NAMALWA (cell line): ENCODE measurements around the gene KCTD1.
A peak's percentile ranks its signal among the peaks of the same experiment; 100 is the strongest.

ENCODE experiments used
- DNase-seq: peaks from one replicate; pipeline ENCODE4 v3.0.0-alpha.2; 2015; ENCODE audit warnings: low spot score

The KCTD1 gene

GRCh38 chr18:26424428-26425147 is 123.8 kb downstream of the KCTD1 start:
- DNase-seq = no peak

GRCh38 chr18:26422472-26423162 is 125.7 kb downstream of the KCTD1 start:
- DNase-seq = no peak

GRCh38 chr18:26421931-26422330 is 126.4 kb downstream of the KCTD1 start:
- no peak for DNase-seq

- no peak for DNase-seq
Observed at GRCh38 chr18:26421503-26421902, 126.8 kb downstream of the KCTD1 start.

- DNase-seq = no peak
Observed at GRCh38 chr18:26419746-26420145, 128.6 kb downstream of the KCTD1 start.

GRCh38 chr18:26418225-26418624 is 130.1 kb downstream of the KCTD1 start:
- no peak for DNase-seq

GRCh38 chr18:26417190-26417589 is 131.2 kb downstream of the KCTD1 start:
- DNase-seq = no peak

- no peak for DNase-seq
Observed at GRCh38 chr18:26416652-26417150, 131.7 kb downstream of the KCTD1 start.

GRCh38 chr18:26415631-26416030 is 132.7 kb downstream of the KCTD1 start:
- DNase-seq = no peak

- DNase-seq = no peak
Observed at GRCh38 chr18:26414901-26415440, 133.4 kb downstream of the KCTD1 start.

- DNase-seq = no peak
Observed at GRCh38 chr18:26409091-26409490, 139.3 kb downstream of the KCTD1 start.

GRCh38 chr18:26407736-26408601 is 140.4 kb downstream of the KCTD1 start:
- no peak for DNase-seq

- DNase-seq = peak; percentile 36
Observed at GRCh38 chr18:26406854-26407517, 141.4 kb downstream of the KCTD1 start.

- no peak for DNase-seq
Observed at GRCh38 chr18:26406324-26406723, 142.0 kb downstream of the KCTD1 start.

- peak; percentile 17 for DNase-seq
Observed at GRCh38 chr18:26405190-26405801, 143.1 kb downstream of the KCTD1 start.
